ENCODE measurements around the gene CD99. TPM values are rescaled to one million over a fixed set of nuclear protein-coding genes. Genes with fewer than 3 reads are reported as not detected.
"Not testable (repeated sequence)": the region's sequence is repeated elsewhere in the genome, so short reads cannot be mapped to it uniquely, and the experiment has no call there.

CD99 gene
- total and polyA plus RNA-seq, 8 donors = 72.9 to 220 (median 128) TPM

GRCh38 chrX:2761246-2761645, 70.2 kb downstream of the CD99 start:
- intact Hi-C loops (cut with DNase I; ENCODE audit: low total_unique reads) = no loop called here
- DNase-seq = no peak
- TF ChIP-seq POLR2A (IDR thresholded peaks at IDR 0.05) = no peak
- TF ChIP-seq CTCF (IDR thresholded peaks at IDR 0.05) = no peak
- Histone ChIP-seq H3K27ac (no peak overlapping the region), H3K9me3 (no peaks in the 10 kb centered on the region), H3K27me3 (no peaks in the 10 kb centered on the region), H3K36me3 (no peaks in the 10 kb centered on the region), H3K4me3 (no peak overlapping the region), H3K4me1 (no peaks in the 10 kb centered on the region)
- 70 to 89% (median 85%) methylated on average over 2 of the region's 2 CpGs for WGBS, 5 donors

- peak overlapping the region in 1 of 5 donors; percentile 12 for H3K27ac ChIP-seq
- 23 to 60% (median 44%) methylated on average over 3 to 4 of the region's 4 CpGs for WGBS, 5 donors
- intact Hi-C loops (cut with DNase I; ENCODE audit: low total_unique reads); H3K4me1 ChIP-seq; H3K9me3 ChIP-seq; H3K27me3 ChIP-seq; H3K36me3 ChIP-seq; H3K4me3 ChIP-seq: not testable (repeated sequence)
- peak in 1 of 2 donors; percentile 23 for DNase-seq
- TF ChIP-seq POLR2AphosphoS5 (IDR thresholded peaks at IDR 0.05) = peak in 1 of 3 donors; percentile 34
Observed at GRCh38 chrX:2762671-2763070, 71.6 kb downstream of the CD99 start.

GRCh38 chrX:2764766-2765548, 73.9 kb downstream of the CD99 start:
- H3K36me3 ChIP-seq; H3K27ac ChIP-seq; H3K27me3 ChIP-seq; H3K9me3 ChIP-seq; H3K4me3 ChIP-seq; intact Hi-C loops (cut with DNase I; ENCODE audit: low total_unique reads); DNase-seq: not testable (repeated sequence)
- H3K4me1 ChIP-seq = peaks cover 0 to 19% (median 7%) of the 10 kb centered on the region in 4 donors
- 74 to 82% (median 77%) methylated on average over 17 to 19 of the region's 19 CpGs for WGBS, 5 donors

GRCh38 chrX:2765549-2765830, 74.4 kb downstream of the CD99 start:
- no peaks in the 10 kb centered on the region for H3K27me3 ChIP-seq
- intact Hi-C loops (cut with DNase I; ENCODE audit: low total_unique reads) = no loop called here
- WGBS, 5 donors = 48 to 60% (median 59%) methylated on average over 5 of the region's 5 CpGs
- H3K27ac ChIP-seq = no peak overlapping the region
- peaks cover 0 to 19% (median 7%) of the 10 kb centered on the region in 4 donors for H3K4me1 ChIP-seq
- H3K4me3 ChIP-seq = no peak overlapping the region
- H3K36me3 ChIP-seq = no peaks in the 10 kb centered on the region
- no peaks in the 10 kb centered on the region for H3K9me3 ChIP-seq
- DNase-seq = no peak
- TF ChIP-seq CTCF (IDR thresholded peaks at IDR 0.05) (no peak), POLR2AphosphoS5 (IDR thresholded peaks at IDR 0.05) (no peak), POLR2A (IDR thresholded peaks at IDR 0.05) (no peak), EP300 (IDR thresholded peaks at IDR 0.05) (no peak)

GRCh38 chrX:2766906-2767305, 75.8 kb downstream of the CD99 start:
- intact Hi-C loops (cut with DNase I; ENCODE audit: low total_unique reads) = no loop called here
- Histone ChIP-seq H3K4me3 (no peak overlapping the region), H3K27me3 (no peaks in the 10 kb centered on the region), H3K9me3 (no peaks in the 10 kb centered on the region), H3K4me1 (peaks cover 0 to 19% (median 7%) of the 10 kb centered on the region in 4 donors), H3K27ac (peak overlapping the region in 3 of 5 donors; percentile 32 to 68 (median 55)), H3K36me3 (no peaks in the 10 kb centered on the region)
- no peak for DNase-seq
- WGBS, 5 donors = 84 to 94% (median 92%) methylated on average over 11 of the region's 11 CpGs
- TF ChIP-seq POLR2AphosphoS5 (IDR thresholded peaks at IDR 0.05) (no peak), POLR2A (IDR thresholded peaks at IDR 0.05) (no peak), CTCF (IDR thresholded peaks at IDR 0.05) (no peak), EP300 (IDR thresholded peaks at IDR 0.05) (no peak)
